NCI-H2029 treated with DMSO at 0.1 percent for 48 hours (cell line): ENCODE measurements around the gene HK1.
"Not testable (repeated sequence)": the region's sequence is repeated elsewhere in the genome, so short reads cannot be mapped to it uniquely, and the experiment has no call there.

Experiments
- DNase-seq: peaks from one replicate; lab custom pipeline; 2025; lab: John Stamatoyannopoulos, UW

HK1 gene

GRCh38 chr10:69254877-69255276 is 23.4 kb upstream of the HK1 start:
- DNase-seq, result no peak

- no peak for DNase-seq
Observed at GRCh38 chr10:69259547-69260243, 18.6 kb upstream of the HK1 start.

GRCh38 chr10:69261184-69261583 is 17.1 kb upstream of the HK1 start:
- no peak for DNase-seq

GRCh38 chr10:69262292-69262751 is 16.0 kb upstream of the HK1 start:
- no peak for DNase-seq

- no peak for DNase-seq
Observed at GRCh38 chr10:69265521-69265920, 12.8 kb upstream of the HK1 start.

- no peak for DNase-seq
Observed at GRCh38 chr10:69268761-69269416, 9.4 kb upstream of the HK1 start.

GRCh38 chr10:69269761-69270160 is 8.5 kb upstream of the HK1 start:
- DNase-seq, result no peak

GRCh38 chr10:69270990-69271389 is 7.3 kb upstream of the HK1 start:
- no peak for DNase-seq

GRCh38 chr10:69272624-69273023 is 5.7 kb upstream of the HK1 start:
- DNase-seq, result no peak

- DNase-seq, result no peak
Observed at GRCh38 chr10:69275444-69275843, 2.9 kb upstream of the HK1 start.

DNA sequence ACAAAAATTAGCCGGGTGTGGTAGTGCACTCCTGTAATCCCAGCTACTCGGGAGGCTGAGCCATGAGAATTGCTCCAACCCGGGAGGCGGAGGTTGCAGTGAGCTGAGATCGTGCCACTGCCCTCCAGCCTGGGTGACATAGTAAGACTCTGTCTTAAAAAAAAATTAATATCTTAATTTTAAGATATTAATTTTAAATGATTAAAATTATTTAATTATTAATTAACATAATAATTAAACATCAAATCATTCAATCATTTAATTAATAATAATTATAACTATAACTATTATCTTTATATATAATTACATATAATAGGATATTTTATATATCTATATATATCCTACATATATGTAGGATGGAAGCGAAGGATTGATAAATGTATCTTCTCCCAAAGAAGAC is 1.8 kb upstream of the HK1 start:
- no peak for DNase-seq

DNA sequence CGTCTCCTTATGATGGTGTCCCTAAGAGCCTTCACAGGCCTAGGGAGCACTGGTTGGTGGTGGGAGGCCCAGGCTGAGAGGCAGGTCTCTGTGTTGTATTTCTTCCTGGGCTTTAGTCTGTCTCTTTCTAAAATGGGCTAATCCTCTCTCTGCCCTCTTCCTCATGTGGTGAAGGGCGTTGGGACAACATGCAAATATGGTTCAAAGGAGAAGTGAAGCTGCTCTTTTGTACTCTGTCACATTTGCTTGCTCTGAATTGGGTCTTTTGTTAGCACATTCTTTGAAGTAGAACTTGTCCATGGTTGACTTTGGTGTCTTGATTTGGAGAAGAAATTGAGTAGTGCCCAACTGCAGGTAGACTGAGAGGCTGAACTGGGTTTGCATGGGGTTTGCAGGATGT is 814 bp downstream of the HK1 start:
- DNase-seq, result no peak

GRCh38 chr10:69281507-69282413 is 3.5 kb downstream of the HK1 start:
- no peak for DNase-seq

DNA sequence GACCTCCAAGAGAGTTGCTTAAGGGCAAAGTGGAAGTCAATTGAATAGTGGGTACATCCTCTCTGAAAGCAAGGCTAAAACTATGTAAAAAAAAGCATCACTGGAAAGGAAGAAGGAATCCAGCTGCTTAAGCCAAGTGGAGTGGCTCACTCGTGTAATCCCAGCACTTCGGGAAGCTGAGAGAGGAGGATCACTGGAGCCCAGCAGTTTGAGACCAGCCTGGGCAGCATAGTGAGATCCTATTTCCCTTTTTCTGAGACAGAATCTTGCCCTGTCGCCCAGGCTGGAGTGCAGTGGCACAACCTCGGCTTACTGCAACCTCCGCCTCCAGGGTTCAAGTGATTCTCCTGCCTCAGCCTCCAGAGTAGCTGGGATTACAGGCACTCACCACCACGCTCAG is 6.1 kb downstream of the HK1 start:
- not testable (repeated sequence) for DNase-seq

GRCh38 chr10:69285699-69286098 is 7.4 kb downstream of the HK1 start:
- no peak for DNase-seq

GRCh38 chr10:69287181-69287580 is 8.9 kb downstream of the HK1 start:
- DNase-seq, result no peak

DNA sequence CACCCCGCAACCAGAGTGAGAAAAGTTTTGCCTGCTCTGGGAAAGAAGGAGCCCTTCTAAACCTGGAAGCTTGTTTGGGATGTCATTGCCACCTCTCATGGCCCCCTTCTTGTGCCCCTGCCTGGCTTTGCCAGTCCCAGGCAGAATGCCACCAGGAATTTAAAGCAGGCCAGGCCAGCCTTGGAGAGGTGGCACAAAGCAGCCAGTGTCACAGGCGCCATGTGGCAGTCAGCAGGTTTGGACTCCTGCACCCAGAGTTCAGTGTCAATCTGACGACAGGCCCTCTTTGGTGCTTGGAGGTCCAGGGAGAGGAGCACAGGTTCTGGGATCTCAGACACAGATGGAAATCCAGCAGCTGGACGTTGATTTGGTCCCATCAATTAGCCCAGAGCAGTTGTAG is 12.7 kb downstream of the HK1 start:
- no peak for DNase-seq

DNA sequence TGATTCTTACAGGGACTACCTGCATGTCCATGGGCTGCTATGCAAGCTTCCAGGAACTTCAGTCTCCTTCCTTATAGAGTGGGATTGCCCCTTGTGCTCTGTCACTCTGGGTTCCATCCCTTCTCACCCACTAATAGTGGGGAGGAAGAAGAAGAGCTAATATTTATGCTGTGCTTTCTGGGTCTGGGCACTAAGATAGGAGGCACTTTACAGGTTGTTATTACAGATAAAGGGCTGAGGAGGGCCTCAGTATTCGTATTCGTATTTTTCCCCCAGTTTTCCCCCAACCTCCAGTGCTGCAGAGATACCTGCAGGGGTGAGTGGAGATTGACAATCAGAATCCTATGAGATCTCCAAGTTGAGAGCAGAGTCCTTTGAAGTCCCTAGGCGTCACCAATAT is 14.2 kb downstream of the HK1 start:
- DNase-seq, result no peak

GRCh38 chr10:69295027-69295636 is 16.8 kb downstream of the HK1 start:
- DNase-seq, result no peak

DNA sequence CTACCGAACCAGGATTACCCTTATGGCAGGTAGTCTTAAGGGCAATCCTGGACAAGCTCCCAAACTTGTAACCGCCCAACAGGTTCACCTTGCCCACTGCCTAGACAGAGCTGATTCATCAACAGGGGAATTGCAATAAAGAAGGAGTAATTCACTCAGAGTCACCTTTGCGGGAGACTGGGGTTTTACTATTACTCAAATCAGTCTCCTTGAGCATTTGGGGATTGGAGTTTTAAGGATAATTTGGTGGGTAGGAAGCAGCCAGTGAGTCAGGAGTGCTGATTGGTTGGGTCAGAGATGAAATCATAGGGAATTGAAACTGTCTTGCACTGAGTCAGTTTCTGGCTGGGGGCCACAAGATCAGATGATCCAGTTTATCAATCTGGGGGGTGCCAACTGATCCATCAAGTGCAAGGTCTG is 25.3 kb downstream of the HK1 start:
- no peak for DNase-seq

GRCh38 chr10:69306421-69306820 is 28.1 kb downstream of the HK1 start:
- no peak for DNase-seq

DNA sequence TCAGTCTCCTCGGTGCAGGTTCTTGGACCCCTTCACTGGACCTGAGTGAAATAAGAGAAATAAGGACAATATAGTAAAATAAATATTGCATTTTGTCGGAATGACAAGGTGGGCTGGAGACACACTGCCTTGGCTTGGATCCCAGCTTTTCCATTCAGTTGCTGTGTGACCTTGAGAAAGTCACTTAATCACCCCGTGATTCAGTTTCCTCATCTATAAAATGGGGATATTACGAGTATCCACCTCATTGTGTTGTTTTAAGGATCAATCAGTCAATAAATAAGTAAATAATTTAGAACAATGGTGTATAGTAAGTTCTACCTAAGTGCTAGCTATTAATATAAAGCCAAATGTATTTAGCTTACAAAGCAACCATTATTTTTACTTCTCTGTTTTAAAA is 29.1 kb downstream of the HK1 start:
- DNase-seq, result no peak
